GM18511 (cell line): ENCODE results near the gene CSNK2A1.
"Not testable (repeated sequence)": the region's sequence is repeated elsewhere in the genome, so short reads cannot be mapped to it uniquely, and the experiment has no call there.

Experiments used
- ATAC-seq: cut with Tn5 transposase; IDR thresholded peaks from one replicate; pipeline ENCODE4 v1.9.1; 2021; ENCODE audit warnings: mild to moderate bottlenecking, moderate library complexity; ENCODE audit not compliant: unreplicated experiment

Gene CSNK2A1

GRCh38 chr20:496126-496696 is 47.4 kb downstream of the CSNK2A1 start:
- ATAC-seq = no peak

- ATAC-seq = no peak
These were observed 51.4 kb downstream of the CSNK2A1 start for GRCh38 chr20:492159-492558.

- no peak for ATAC-seq
These were observed 55.9 kb downstream of the CSNK2A1 start for GRCh38 chr20:487655-488054.

GRCh38 chr20:483815-484644 is 59.6 kb downstream of the CSNK2A1 start:
- ATAC-seq = no peak

GRCh38 chr20:481167-481566 is 62.4 kb downstream of the CSNK2A1 start:
- no peak for ATAC-seq

GRCh38 chr20:480044-480443 is 63.5 kb downstream of the CSNK2A1 start:
- no peak for ATAC-seq

GRCh38 chr20:479487-479886 is 64.1 kb downstream of the CSNK2A1 start:
- ATAC-seq = no peak

- no peak for ATAC-seq
These were observed 64.6 kb downstream of the CSNK2A1 start for GRCh38 chr20:478949-479429.

- no peak for ATAC-seq
These were observed 65.3 kb downstream of the CSNK2A1 start for GRCh38 chr20:478010-478948.

- not testable (repeated sequence) for ATAC-seq
These were observed 66.9 kb downstream of the CSNK2A1 start for GRCh38 chr20:476561-477249.

GRCh38 chr20:475463-476357 is 67.9 kb downstream of the CSNK2A1 start:
- ATAC-seq = no peak

- no peak for ATAC-seq
These were observed 69.0 kb downstream of the CSNK2A1 start for GRCh38 chr20:474581-474980.

- no peak for ATAC-seq
These were observed 70.7 kb downstream of the CSNK2A1 start for GRCh38 chr20:472889-473292.

GRCh38 chr20:472137-472846 is 71.3 kb downstream of the CSNK2A1 start:
- ATAC-seq = no peak

- no peak for ATAC-seq
These were observed 73.7 kb downstream of the CSNK2A1 start for GRCh38 chr20:469746-470490.

GRCh38 chr20:467755-468154 is 75.8 kb downstream of the CSNK2A1 start:
- ATAC-seq = no peak

- ATAC-seq = peak; percentile 94
These were observed 81.2 kb downstream of the CSNK2A1 start, which contains the start of gene TBC1D20 for GRCh38 chr20:462199-462991. TBC1D20 (minus strand) TSS chr20:462533; CDS start chr20:462405, 128 bp downstream.
